Loucy (cell line): ENCODE measurements around the gene CHN2.

Experiments used
- EZH2phosphoT487 ChIP-seq: fragments of 200-600 bp; IDR thresholded peaks from 2 replicates; pipeline ENCODE4 v1.6.1; 2018; ENCODE audit warnings: antibody characterized with exemption, mild to moderate bottlenecking, moderate library complexity, borderline replicate concordance
- TF ChIP-seq, protein P1 (sequence below): fragments of 200-600 bp; sonication (generic); conservative IDR thresholded peaks from 2 replicates; pipeline ENCODE4 v1.5.1; 2014; ENCODE audit warnings: mild to moderate bottlenecking, antibody characterized with exemption, low read length

DNA sequence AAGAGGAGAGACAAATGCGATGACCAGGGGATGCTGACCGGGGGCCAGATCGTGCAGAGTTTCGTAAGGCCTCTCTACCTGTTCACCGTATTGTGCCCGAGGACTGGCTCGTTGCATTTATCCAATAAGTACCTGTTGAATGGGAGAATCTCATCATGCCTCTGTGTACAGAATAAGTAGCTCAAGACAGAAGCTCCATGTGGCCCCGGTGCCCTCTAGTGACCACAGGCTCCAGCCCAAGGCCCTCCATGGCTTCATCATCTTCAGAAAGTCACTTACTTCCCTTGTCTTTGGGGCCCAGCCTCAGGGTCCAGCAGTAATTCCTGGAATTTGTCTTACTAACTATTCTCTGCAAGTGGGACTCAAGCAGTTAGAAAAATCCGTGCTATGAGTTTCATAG, 151.0 kb downstream of the CHN2 start:
- TF ChIP-seq, protein P1, sequence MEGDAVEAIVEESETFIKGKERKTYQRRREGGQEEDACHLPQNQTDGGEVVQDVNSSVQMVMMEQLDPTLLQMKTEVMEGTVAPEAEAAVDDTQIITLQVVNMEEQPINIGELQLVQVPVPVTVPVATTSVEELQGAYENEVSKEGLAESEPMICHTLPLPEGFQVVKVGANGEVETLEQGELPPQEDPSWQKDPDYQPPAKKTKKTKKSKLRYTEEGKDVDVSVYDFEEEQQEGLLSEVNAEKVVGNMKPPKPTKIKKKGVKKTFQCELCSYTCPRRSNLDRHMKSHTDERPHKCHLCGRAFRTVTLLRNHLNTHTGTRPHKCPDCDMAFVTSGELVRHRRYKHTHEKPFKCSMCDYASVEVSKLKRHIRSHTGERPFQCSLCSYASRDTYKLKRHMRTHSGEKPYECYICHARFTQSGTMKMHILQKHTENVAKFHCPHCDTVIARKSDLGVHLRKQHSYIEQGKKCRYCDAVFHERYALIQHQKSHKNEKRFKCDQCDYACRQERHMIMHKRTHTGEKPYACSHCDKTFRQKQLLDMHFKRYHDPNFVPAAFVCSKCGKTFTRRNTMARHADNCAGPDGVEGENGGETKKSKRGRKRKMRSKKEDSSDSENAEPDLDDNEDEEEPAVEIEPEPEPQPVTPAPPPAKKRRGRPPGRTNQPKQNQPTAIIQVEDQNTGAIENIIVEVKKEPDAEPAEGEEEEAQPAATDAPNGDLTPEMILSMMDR: peak; percentile 90
- TF ChIP-seq EZH2phosphoT487: no peak
